H54 (cell line): Measurements from ENCODE around the gene HERPUD2.

Source experiments
- DNase-seq: peaks from one replicate; pipeline ENCODE4 v3.0.0; 2011; ENCODE audit warnings: low spot score, mixed read lengths; ENCODE audit not compliant: insufficient read length
- FAIRE-seq: peaks from 3 replicates; lab custom pipeline; 2011; peaks lifted over from hg19 to GRCh38; lab: Jason Lieb, UNC
- POLR2A ChIP-seq: IDR thresholded peaks from 2 replicates; pipeline ENCODE4 v1.6.1; 2011; ENCODE audit warnings: low read depth, mild to moderate bottlenecking, low read length

HERPUD2 gene

DNA sequence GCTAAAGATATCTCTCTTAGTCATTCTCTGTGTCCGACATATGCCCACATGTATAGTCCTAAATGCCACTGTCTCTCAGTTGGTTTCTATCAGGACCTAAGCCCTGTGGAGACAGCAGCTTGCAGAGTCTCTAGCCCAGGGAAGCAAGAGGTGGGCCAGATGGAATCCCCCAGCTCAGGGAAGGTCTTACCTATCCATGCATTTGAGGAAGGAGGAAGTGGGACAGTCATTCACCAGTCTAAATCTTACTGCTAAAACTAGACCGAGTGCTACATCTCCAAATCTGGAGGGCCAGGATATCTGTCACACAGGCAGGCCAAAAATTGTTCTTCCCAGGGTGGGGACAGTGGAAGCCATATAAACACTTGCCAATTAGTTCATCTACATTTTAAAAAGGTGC lies 26.4 kb upstream of the HERPUD2 start:
- DNase-seq (no peak), FAIRE-seq (no peak)
- no peak for TF ChIP-seq POLR2A

- FAIRE-seq: no peak
- no peak for TF ChIP-seq POLR2A
- DNase-seq: no peak
Observed at GRCh38 chr7:35720849-35721248, 25.9 kb upstream of the HERPUD2 start.

DNA sequence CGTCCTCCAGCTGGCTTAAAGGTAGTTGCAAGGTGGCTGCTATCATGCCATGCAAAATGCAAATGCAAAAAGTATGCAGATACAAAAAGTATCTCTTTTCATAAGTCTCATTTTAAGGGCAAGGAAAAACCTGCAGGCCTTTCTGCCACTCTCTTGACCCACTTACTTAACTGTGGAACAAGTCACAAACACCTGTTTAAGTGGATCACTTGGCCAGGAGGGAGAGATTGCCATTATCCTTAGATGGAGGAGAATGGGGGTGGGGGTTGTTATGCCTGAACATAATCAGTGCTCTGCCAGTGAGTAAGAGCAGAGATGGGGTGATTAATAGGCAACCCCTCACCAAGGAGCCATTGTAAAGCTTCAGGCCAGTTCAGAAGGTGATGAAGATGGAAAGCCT lies 25.1 kb upstream of the HERPUD2 start:
- DNase-seq: no peak
- TF ChIP-seq POLR2A: no peak
- FAIRE-seq: no peak

DNA sequence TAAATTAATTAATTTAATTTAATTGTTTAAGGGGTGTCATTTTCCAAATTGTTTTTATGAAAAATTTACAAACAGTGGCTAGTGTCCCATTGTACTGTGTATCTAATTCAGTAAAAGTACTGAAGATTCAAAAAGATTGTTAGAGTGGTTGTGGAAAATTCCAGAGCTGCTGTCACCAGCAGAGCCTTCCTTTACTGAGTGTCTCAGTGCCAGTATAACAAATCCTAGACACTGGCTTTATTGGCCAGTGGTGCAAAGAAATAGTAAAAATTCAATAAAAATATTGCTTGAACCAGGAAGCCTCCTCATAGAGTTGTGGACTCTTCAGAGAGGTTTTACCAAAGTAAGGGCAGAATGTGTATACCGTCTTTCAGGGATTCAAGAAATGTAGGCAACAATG lies 23.1 kb upstream of the HERPUD2 start:
- TF ChIP-seq POLR2A: no peak
- DNase-seq (no peak), FAIRE-seq (no peak)

GRCh38 chr7:35717516-35717915 lies 22.6 kb upstream of the HERPUD2 start:
- DNase-seq (no peak), FAIRE-seq (no peak)
- no peak for TF ChIP-seq POLR2A

DNA sequence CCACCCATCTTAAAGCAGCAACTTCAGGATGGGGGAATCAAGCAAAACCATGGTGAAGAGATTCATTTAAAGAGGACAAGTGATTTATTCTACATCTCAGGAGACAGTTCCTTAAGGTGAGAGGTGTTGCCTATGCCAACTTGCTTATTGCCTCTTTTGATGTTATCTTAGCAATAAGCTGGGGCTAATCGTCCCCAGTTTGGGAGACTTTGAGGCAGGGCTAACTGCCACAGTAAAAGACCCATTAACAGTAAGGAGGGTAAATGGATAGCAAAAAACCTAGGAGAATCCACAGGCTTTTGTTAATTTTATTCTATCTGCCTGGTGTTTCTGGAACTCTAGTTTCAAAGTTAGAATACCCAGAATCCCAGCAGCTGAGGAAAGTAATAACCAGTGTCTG lies 22.1 kb upstream of the HERPUD2 start:
- no peak for FAIRE-seq
- no peak for DNase-seq
- TF ChIP-seq POLR2A: no peak

DNA sequence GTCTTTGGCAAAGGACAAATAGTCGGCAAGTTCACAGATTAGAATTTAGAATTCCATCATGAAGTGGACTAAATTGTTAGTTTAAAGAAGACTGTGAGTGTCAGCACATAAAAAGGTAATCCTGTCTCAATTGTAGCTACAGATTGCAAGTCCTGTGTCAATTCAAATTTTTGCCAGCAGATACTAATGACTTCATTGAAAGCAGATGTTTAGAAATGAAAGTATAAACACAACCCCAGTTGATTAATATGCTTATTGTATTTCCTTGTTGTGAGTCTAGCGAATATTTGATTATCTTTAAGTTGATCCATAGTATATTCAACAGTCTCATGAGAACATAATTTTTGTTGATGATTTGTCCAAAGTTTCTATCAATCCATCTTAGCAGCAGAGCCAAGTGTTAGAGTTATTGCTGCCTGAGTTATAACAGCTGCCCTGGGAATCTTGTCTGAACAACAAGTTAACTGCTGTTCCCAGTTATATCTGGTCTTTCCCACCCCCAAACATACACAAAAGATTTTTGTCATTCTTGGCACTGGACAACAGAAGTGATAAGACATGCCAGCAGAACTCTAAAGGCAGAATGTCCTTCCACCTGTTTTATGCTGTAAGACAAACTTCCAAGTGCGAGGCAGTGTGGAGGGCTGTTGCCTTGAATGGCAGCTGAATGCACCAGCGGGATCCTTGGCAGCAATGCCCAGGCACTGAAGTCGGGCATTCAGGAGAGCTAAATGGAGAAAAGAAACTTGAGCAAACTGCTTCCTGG lies 21.3 kb upstream of the HERPUD2 start:
- DNase-seq: no peak
- FAIRE-seq: no peak
- TF ChIP-seq POLR2A: no peak

DNA sequence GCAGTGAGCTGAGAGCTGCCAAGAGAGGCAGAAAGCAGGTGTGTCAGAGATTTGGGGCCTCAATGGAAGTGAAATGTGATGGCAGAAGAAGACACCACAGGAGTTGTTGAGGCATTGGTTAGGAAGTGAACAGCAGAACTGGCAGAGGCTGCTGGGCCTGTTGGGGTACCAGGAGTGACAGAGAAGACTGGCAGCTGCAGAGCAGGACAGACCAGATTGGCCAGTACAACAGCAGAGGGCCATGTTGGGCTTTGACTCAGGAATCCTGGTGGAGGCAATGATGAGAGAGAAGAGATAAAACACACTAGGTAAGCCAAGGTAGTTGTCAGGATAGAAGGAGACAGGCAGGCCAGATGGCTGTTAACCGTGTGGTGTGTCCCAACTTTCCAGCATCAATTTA lies 19.9 kb upstream of the HERPUD2 start:
- no peak for DNase-seq
- FAIRE-seq: no peak
- TF ChIP-seq POLR2A: no peak

DNA sequence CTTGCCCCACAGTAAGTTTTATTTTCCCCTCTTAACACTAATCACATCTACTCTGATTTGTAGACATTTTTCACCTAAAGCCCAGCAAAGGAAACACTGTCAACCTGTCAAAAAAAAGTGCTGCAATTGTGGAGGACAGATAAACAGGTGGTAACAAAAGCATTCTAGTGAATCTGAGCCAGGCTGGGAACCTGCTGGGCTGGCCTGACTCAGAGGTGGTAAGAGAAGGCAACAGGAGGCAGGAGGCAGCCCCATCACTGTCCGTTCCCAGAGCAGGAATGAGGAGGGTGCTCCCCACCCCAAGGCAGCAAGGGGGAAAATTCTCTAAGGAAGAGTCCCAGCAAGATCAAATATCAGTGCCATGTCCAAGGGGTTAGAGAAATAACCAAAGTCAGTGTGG lies 19.5 kb upstream of the HERPUD2 start:
- DNase-seq (no peak), FAIRE-seq (no peak)
- TF ChIP-seq POLR2A: no peak

DNA sequence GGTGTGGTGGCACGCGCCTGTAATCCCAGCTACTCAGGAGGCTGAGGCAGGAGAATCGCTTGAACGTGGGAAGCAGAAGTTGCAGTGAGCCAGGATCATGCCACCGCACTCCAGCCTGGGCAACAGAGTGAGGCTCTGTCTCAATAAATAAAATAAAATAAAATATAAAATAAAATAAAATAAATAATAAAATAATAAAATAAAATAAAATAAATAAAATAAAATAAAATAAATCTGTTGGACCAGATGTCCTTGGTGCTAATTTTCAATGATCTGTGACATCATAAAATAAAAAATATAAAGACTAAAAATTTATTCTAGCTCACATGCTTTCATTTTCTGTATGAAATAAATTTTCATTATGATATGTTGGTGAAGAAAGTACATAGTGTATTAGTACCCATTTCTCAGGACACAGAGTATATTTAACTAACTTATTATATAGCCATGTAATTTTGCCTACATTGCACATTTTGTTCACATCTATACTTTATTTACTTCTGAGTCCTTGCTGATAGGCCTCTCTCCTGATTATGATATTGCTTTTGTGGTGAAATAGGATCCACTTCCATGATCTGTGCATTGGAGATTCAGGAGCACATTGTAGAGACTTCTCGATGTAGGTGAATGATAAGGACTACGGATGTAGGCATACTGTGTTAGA lies 17.8 kb upstream of the HERPUD2 start:
- no peak for FAIRE-seq
- no peak for DNase-seq
- no peak for TF ChIP-seq POLR2A

DNA sequence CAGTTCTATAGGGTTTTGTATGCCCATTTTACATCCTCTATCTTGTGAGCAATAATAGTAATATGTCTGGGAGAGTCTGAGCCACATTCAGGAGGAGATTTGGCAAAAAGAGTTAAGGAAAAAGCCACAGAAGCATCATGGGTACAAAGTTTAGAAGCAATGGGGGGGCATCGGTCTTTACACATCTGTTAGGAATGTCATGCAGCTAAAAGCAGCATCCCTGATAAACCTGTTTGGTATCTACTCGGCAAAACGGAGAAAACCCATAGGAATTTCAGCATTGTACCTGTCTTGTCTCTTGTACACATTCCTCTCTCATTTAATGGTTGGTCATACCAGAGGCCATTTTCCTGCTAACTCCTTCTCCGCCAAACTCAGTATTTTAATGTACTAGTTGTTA lies 12.5 kb upstream of the HERPUD2 start:
- FAIRE-seq (no peak), DNase-seq (no peak)
- TF ChIP-seq POLR2A: no peak

- no peak for TF ChIP-seq POLR2A
- DNase-seq (no peak), FAIRE-seq (no peak)
Observed at GRCh38 chr7:35705932-35706461, 11.1 kb upstream of the HERPUD2 start.

- FAIRE-seq (no peak), DNase-seq (no peak)
- no peak for TF ChIP-seq POLR2A
Observed at GRCh38 chr7:35704261-35704660, 9.3 kb upstream of the HERPUD2 start.

- no peak for TF ChIP-seq POLR2A
- no peak for FAIRE-seq
- DNase-seq: no peak
Observed at GRCh38 chr7:35702541-35702940, 7.6 kb upstream of the HERPUD2 start.
